HepG2 (cell line): Measurements from ENCODE around the gene UNC5CL. TPM values are rescaled to one million over a fixed set of nuclear protein-coding genes. Genes with fewer than 3 reads are reported as not detected.

ENCODE experiments used
- ARHGAP35 ChIP-seq: sonication (generic); formaldehyde crosslinking; IDR thresholded peaks from 2 replicates; pipeline ENCODE4 v1.9.0; 2022; ENCODE audit warnings: mild to moderate bottlenecking, inconsistent platforms, moderate library complexity, missing genetic modification reagents, borderline replicate concordance
- CHD2 ChIP-seq: IDR thresholded peaks from 2 replicates; pipeline ENCODE4 v1.6.1; 2011; ENCODE audit warnings: low read depth, low read length, improper control_type of control experiment
- HNF1A ChIP-seq, 2 experiments: sonication (generic) in 1 of 2; formaldehyde crosslinking in 1 of 2; IDR thresholded peaks; 2 replicates each; pipeline versions ENCODE4 v1.4.0 to v1.6.1; 2016 to 2020; ENCODE audit warnings: borderline replicate concordance in 1 of 2, low read depth in 1 of 2, mild to moderate bottlenecking in 1 of 2, missing genetic modification reagents in 1 of 2
- MTA1 ChIP-seq: sonication (generic); formaldehyde crosslinking; IDR thresholded peaks from 2 replicates; pipeline ENCODE4 v1.4.0; 2020; ENCODE audit warnings: missing genetic modification reagents, mild to moderate bottlenecking, borderline replicate concordance
- PHF8 ChIP-seq: sonication (generic); formaldehyde crosslinking; IDR thresholded peaks from 2 replicates; pipeline ENCODE4 v1.5.0; 2020; ENCODE audit warnings: missing genetic modification reagents
- TIGD3 ChIP-seq: sonication (generic); formaldehyde crosslinking; IDR thresholded peaks from 2 replicates; pipeline ENCODE4 v1.5.1; 2020; ENCODE audit warnings: mild to moderate bottlenecking, missing genetic modification reagents, borderline replicate concordance
- ZNF337 ChIP-seq: sonication (generic); formaldehyde crosslinking; IDR thresholded peaks from 2 replicates; pipeline ENCODE4 v1.5.1; 2020; ENCODE audit warnings: missing genetic modification reagents, low read depth, mild to moderate bottlenecking, borderline replicate concordance
- polyA plus RNA-seq, 8 experiments: library from polyadenylated mRNA; depleted of rRNA in 3 of 8; stranded (reverse) in 7 of 8; unstranded in 1 of 8; fragments of >200 nt; fragmentation: Illumina TruSeq in 4 of 8; extraction: Trizol in 4 of 8; gene quantifications; 2 replicates each; pipeline versions ENCODE4 v1.2.1 to v1.2.3, GENCODE V29; 2011 to 2016; ENCODE audit warnings: low read depth in 4 of 8, missing spikeins in 1 of 8, mixed read lengths in 1 of 8; ENCODE audit not compliant: insufficient read depth in 1 of 8
- total RNA-seq, 5 experiments: library from RNA; depleted of rRNA; stranded (reverse); fragments of >200 nt; fragmentation: Illumina TruSeq; extraction: Trizol; gene quantifications; 2 replicates each; pipeline ENCODE4 v1.2.3, GENCODE V29; 2016; ENCODE audit warnings: low read depth in 1 of 5

Gene UNC5CL
- total and polyA plus RNA-seq, 2 of the 13 experiments (the other 11 are each of a cell fraction or from before 2014, with no cell fraction given): 2.4 to 2.5 TPM

GRCh38 chr6:41028561-41029412, 10.2 kb downstream of the UNC5CL start (continued):
- TF ChIP-seq HNF1A (IDR thresholded peaks at IDR 0.05; ENCODE audit: low read depth): no peak
- 0 out of 2 replicates have a peak, but pooled peaks have one; percentile 32 for TF ChIP-seq HNF1A (CRISPR knock-in tag; IDR thresholded peaks at IDR 0.05; ENCODE audit: borderline replicate concordance)
- 0 out of 2 replicates have a peak, but pooled peaks have one; percentile 55 for TF ChIP-seq MTA1 (CRISPR knock-in tag)
- no peak for TF ChIP-seq CHD2
- TF ChIP-seq TIGD3: no peak
- TF ChIP-seq PHF8 (CRISPR knock-in tag): no peak
- TF ChIP-seq ZNF337 (CRISPR knock-in tag): no peak
- TF ChIP-seq ARHGAP35 (CRISPR knock-in tag): no peak
- TF ChIP-seq, all 625 proteins: peak for 8
